IPS-18a (cell line): ENCODE data around the gene BACH2.

Experiments used
- H3K27ac ChIP-seq: one replicate; pipeline ENCODE4 v1.5.1; 2013; ENCODE audit warnings: low read length
- H3K27me3 ChIP-seq: one replicate; pipeline ENCODE4 v1.6.1; 2013; ENCODE audit warnings: mild to moderate bottlenecking, low read length; ENCODE audit not compliant: control insufficient read depth, insufficient read depth
- H3K36me3 ChIP-seq: one replicate; pipeline ENCODE4 v1.6.1; 2013; ENCODE audit warnings: low read depth, low read length; ENCODE audit not compliant: control insufficient read depth
- H3K4me1 ChIP-seq: one replicate; pipeline ENCODE4 v1.6.1; 2013; ENCODE audit warnings: low read depth, low read length; ENCODE audit not compliant: control insufficient read depth
- H3K4me3 ChIP-seq: one replicate; pipeline ENCODE4 v1.5.1; 2013; ENCODE audit warnings: low read length
- H3K9ac ChIP-seq: one replicate; pipeline ENCODE4 v1.6.1; 2013; ENCODE audit warnings: mild to moderate bottlenecking, low read length, moderate library complexity
- H3K9me3 ChIP-seq: one replicate; pipeline ENCODE4 v1.6.1; 2013; ENCODE audit warnings: low read depth, low read length; ENCODE audit not compliant: control insufficient read depth

Gene BACH2

DNA sequence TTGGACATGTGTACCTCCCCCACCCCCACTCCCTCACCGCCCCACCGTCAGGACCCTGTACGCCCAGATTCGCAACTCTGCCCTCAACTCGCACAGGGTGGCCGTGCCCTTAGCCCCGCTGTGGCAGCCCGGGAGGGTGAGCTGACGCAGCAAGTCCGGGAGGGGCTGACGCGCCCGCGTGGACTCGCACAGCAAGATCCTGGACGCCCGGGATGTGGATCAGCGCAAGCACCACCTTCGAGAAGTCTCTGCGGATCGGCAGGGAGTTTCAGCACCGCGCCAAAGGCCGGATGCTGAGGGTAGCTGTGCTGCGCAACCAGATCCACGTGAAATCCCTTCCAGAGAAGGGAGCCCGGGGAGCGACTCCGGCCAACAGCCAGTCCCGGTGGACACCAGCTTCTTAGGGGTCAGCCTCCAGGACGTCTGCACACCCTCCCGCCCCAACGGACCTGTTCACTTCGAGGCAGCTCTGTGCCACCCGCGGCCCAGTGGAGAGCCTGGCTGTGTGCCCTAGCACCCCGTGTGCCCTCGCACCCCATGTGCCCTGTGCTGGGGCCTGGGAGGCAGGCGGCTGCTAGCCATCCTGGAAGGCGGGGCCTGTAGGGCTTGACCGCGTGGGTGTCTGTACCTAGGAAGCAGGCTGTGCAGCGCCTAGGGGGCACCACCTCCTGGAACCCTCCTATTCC lies 409.0 kb downstream of the BACH2 start:
- no peak overlapping the region for H3K27ac ChIP-seq
- no peak overlapping the region for H3K9ac ChIP-seq
- H3K9me3 ChIP-seq = no peaks in the 10 kb centered on the region
- H3K27me3 ChIP-seq = no peaks in the 10 kb centered on the region
- H3K4me1 ChIP-seq = peaks cover 4% of the 10 kb centered on the region
- H3K4me3 ChIP-seq = no peak overlapping the region
- no peaks in the 10 kb centered on the region for H3K36me3 ChIP-seq

DNA sequence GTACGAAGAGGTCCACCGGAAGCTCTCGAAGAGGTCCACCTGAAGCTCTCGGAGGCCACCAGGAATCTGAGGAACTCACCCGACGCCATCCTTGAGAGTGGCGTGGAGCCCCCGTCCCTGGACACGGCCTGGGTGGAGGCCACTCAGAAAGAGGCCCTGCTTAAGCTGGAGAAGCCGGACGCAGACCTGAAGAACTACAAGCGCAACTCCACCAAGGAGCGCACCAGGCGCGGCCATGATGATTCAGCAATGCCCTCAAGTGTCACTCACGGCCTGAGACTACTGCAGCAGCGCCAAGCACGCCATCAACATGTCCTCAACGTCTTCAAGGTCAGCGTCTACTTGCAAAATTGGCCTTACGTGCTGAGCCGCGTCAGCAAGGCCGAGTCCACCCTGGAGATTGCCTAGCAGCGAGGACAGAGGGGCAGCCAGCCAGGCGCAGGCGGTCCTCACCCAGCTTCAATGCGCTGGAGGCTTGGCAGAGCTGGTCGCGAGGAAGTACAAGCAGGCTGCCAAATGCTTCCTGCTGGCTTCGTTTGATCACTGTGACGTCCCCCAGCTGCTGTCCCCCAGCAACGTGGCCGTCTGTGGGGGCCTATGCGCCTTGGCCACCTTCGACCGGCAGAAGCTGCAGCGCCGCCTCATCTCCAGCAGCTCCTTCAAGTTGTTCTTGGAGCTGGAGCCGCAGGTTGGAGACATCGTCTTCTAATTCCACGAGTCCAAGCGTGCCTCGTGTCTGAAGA lies 410.1 kb downstream of the BACH2 start:
- Histone ChIP-seq H3K4me1 (peaks cover 4% of the 10 kb centered on the region), H3K27me3 (no peaks in the 10 kb centered on the region), H3K9me3 (no peaks in the 10 kb centered on the region), H3K9ac (no peak overlapping the region), H3K27ac (no peak overlapping the region), H3K4me3 (no peak overlapping the region), H3K36me3 (no peaks in the 10 kb centered on the region)
